HUDEP-2 (cell line): Measurements from ENCODE around the gene CCRL2.
"Not testable (repeated sequence)": the region's sequence is repeated elsewhere in the genome, so short reads cannot be mapped to it uniquely, and the experiment has no call there.

Experiments
- DNase-seq, 76 experiments: peaks; one replicate each; lab custom pipeline; 2025; ENCODE audit not compliant: unreplicated experiment in 76 of 76; lab: John Stamatoyannopoulos, UW

CCRL2 gene

GRCh38 chr3:46378426-46378942 is 28.6 kb upstream of the CCRL2 start:
- DNase-seq, result peak in 55 of 76 experiments; percentile 3 to 66 (median 37)

GRCh38 chr3:46380471-46381221 is 26.4 kb upstream of the CCRL2 start:
- no peak for DNase-seq

GRCh38 chr3:46381625-46382024 is 25.4 kb upstream of the CCRL2 start:
- DNase-seq, result no peak

GRCh38 chr3:46383211-46383950 is 23.7 kb upstream of the CCRL2 start:
- no peak for DNase-seq

- no peak for DNase-seq
These were observed 23.1 kb upstream of the CCRL2 start for GRCh38 chr3:46383951-46384330.

GRCh38 chr3:46386205-46386604 is 20.9 kb upstream of the CCRL2 start:
- DNase-seq, result no peak

GRCh38 chr3:46388847-46389246 is 18.2 kb upstream of the CCRL2 start:
- DNase-seq, result not testable (repeated sequence)

- no peak for DNase-seq
These were observed 17.8 kb upstream of the CCRL2 start for GRCh38 chr3:46389306-46389705.

- not testable (repeated sequence) for DNase-seq
These were observed 15.5 kb upstream of the CCRL2 start for GRCh38 chr3:46391526-46391925.

- no peak for DNase-seq
These were observed 14.0 kb upstream of the CCRL2 start for GRCh38 chr3:46393011-46393410.

GRCh38 chr3:46393554-46394434 is 13.3 kb upstream of the CCRL2 start:
- DNase-seq, result no peak

GRCh38 chr3:46395210-46395661 is 11.8 kb upstream of the CCRL2 start:
- peak in 7 of 76 experiments; percentile 4 to 25 (median 11) for DNase-seq

GRCh38 chr3:46395766-46396530 is 11.1 kb upstream of the CCRL2 start:
- DNase-seq, result no peak

GRCh38 chr3:46397111-46397510 is 9.9 kb upstream of the CCRL2 start:
- no peak for DNase-seq

GRCh38 chr3:46398186-46398955 is 8.7 kb upstream of the CCRL2 start:
- no peak for DNase-seq

GRCh38 chr3:46399098-46399497 is 8.0 kb upstream of the CCRL2 start:
- no peak for DNase-seq

- DNase-seq, result no peak
These were observed 7.5 kb upstream of the CCRL2 start for GRCh38 chr3:46399557-46399956.

- DNase-seq, result peak in 53 of 76 experiments; percentile 6 to 84 (median 45)
These were observed 6.9 kb upstream of the CCRL2 start for GRCh38 chr3:46400000-46400734.

GRCh38 chr3:46400846-46401245 is 6.2 kb upstream of the CCRL2 start:
- DNase-seq, result no peak
